ENCODE measurements around the gene KCNIP1.

Gene KCNIP1

GRCh38 chr5:170631466-170632195 is 127.8 kb downstream of the KCNIP1 start:
- no peak for DNase-seq

- no peak for DNase-seq
Measured at GRCh38 chr5:170632266-170632984, 128.6 kb downstream of the KCNIP1 start.

- no peak for DNase-seq
Measured at GRCh38 chr5:170632985-170633234, 129.1 kb downstream of the KCNIP1 start.

- DNase-seq, result no peak
Measured at GRCh38 chr5:170633235-170634081, 129.6 kb downstream of the KCNIP1 start.

GRCh38 chr5:170634256-170634990 is 130.6 kb downstream of the KCNIP1 start:
- DNase-seq, result no peak

GRCh38 chr5:170635706-170636105 is 131.9 kb downstream of the KCNIP1 start:
- no peak for DNase-seq

- no peak for DNase-seq
Measured at GRCh38 chr5:170636206-170636605, 132.4 kb downstream of the KCNIP1 start.

- no peak for DNase-seq
Measured at GRCh38 chr5:170636801-170637477, 133.1 kb downstream of the KCNIP1 start.

GRCh38 chr5:170638051-170638450 is 134.2 kb downstream of the KCNIP1 start:
- DNase-seq, result no peak

GRCh38 chr5:170638454-170639220 is 134.8 kb downstream of the KCNIP1 start:
- peak; percentile 38 for DNase-seq

- no peak for DNase-seq
Measured at GRCh38 chr5:170639221-170639925, 135.6 kb downstream of the KCNIP1 start.

GRCh38 chr5:170640731-170641588 is 137.1 kb downstream of the KCNIP1 start:
- no peak for DNase-seq

GRCh38 chr5:170641589-170642031 is 137.8 kb downstream of the KCNIP1 start:
- DNase-seq, result no peak

GRCh38 chr5:170642066-170642735 is 138.4 kb downstream of the KCNIP1 start:
- DNase-seq, result no peak

GRCh38 chr5:170642776-170643436 is 139.1 kb downstream of the KCNIP1 start:
- DNase-seq, result no peak

GRCh38 chr5:170643591-170643990 is 139.8 kb downstream of the KCNIP1 start:
- DNase-seq, result no peak

- no peak for DNase-seq
Measured at GRCh38 chr5:170644501-170644900, 140.7 kb downstream of the KCNIP1 start.

- DNase-seq, result no peak
Measured at GRCh38 chr5:170648541-170648940, 144.7 kb downstream of the KCNIP1 start.

GRCh38 chr5:170650850-170651249 is 147.0 kb downstream of the KCNIP1 start:
- no peak for DNase-seq
